HL-60 (cell line): ENCODE results near the gene HDAC7.
A peak's percentile ranks its signal among the peaks of the same experiment; 100 is the strongest.

ENCODE experiments used
- DNase-seq, 2 experiments: peaks; one replicate each; pipeline ENCODE4 v3.0.0-alpha.2; 2010 to 2020; ENCODE audit warnings: low read depth in 1 of 2, low spot score in 1 of 2
- H3K27ac ChIP-seq: fragments of 250-450 bp; sonication (Bioruptor Pico); replicated peaks from 2 replicates; pipeline ENCODE4 v1.5.1; 2020; ENCODE audit warnings: mild to moderate bottlenecking, moderate library complexity
- H3K27me3 ChIP-seq: fragments of 250-450 bp; sonication (Bioruptor Pico); 2 replicates; pipeline ENCODE4 v1.5.1; 2021; ENCODE audit warnings: mild to moderate bottlenecking, moderate library complexity; ENCODE audit not compliant: insufficient read depth, poor library complexity, severe bottlenecking
- H3K4me3 ChIP-seq: replicated peaks from 2 replicates; pipeline ENCODE4 v1.5.1; 2011; ENCODE audit warnings: mild to moderate bottlenecking, control low read depth, low read length; ENCODE audit not compliant: insufficient read depth
- CTCF ChIP-seq: IDR thresholded peaks from one replicate; pipeline ENCODE4 v1.5.1; 2011; ENCODE audit warnings: low read length, control low read depth, inconsistent platforms; ENCODE audit not compliant: insufficient read depth
- GABPA ChIP-seq: IDR thresholded peaks from 2 replicates; pipeline ENCODE4 v1.6.1; 2012; ENCODE audit warnings: low read depth
- POLR2AphosphoS5 ChIP-seq: IDR thresholded peaks from 2 replicates; pipeline ENCODE4 v1.6.1; 2012; ENCODE audit warnings: low read depth
- REST ChIP-seq: IDR thresholded peaks from 2 replicates; pipeline ENCODE4 v1.6.1; 2012; ENCODE audit warnings: low read depth; ENCODE audit not compliant: insufficient replicate concordance
- SPI1 ChIP-seq: IDR thresholded peaks from 2 replicates; pipeline ENCODE4 v1.6.1; 2012; ENCODE audit warnings: low read depth, mild to moderate bottlenecking, borderline replicate concordance

The HDAC7 gene

GRCh38 chr12:47821346-47821706 lies 1.6 kb upstream of the HDAC7 start:
- no peak overlapping the region for H3K4me3 ChIP-seq
- DNase-seq, result no peak
- no peaks in the 10 kb centered on the region for H3K27me3 ChIP-seq
- no peak for TF ChIP-seq REST
- TF ChIP-seq POLR2AphosphoS5, result no peak
- no peak for TF ChIP-seq SPI1
- TF ChIP-seq CTCF, result no peak
- no peak for TF ChIP-seq GABPA
- no peak overlapping the region for H3K27ac ChIP-seq

- TF ChIP-seq SPI1 (peak; percentile 47; the same call in 1 of the 2 replicates), GABPA (no peak)
- DNase-seq, result peak; percentile 58 to 85
- no peak overlapping the region for H3K27ac ChIP-seq
Measured at GRCh38 chr12:47820631-47821345, 1.1 kb upstream of the HDAC7 start.

GRCh38 chr12:47819138-47819895 lies 386 bp downstream of the HDAC7 start:
- Histone ChIP-seq H3K27ac (peak overlapping the region; percentile 34), H3K27me3 (no peaks in the 10 kb centered on the region), H3K4me3 (peak overlapping the region; percentile 55)
- TF ChIP-seq POLR2AphosphoS5 (no peak), SPI1 (no peak), CTCF (no peak)
- no peak for DNase-seq

More at GRCh38 chr12:47820631-47821345, 1.1 kb upstream of the HDAC7 start:
- H3K27me3 ChIP-seq, result no peaks in the 10 kb centered on the region
- H3K4me3 ChIP-seq, result peak overlapping the region; percentile 55

GRCh38 chr12:47818467-47819137 lies 1.1 kb downstream of the HDAC7 start:
- TF ChIP-seq CTCF, result no peak
- TF ChIP-seq GABPA, result no peak
- TF ChIP-seq REST, result no peak
- TF ChIP-seq SPI1, result no peak
- TF ChIP-seq POLR2AphosphoS5, result no peak
- peak overlapping the region; percentile 55 for H3K4me3 ChIP-seq
- DNase-seq, result no peak
- H3K27ac ChIP-seq, result peak overlapping the region; percentile 34; the same call in 1 of the 2 replicates
- no peaks in the 10 kb centered on the region for H3K27me3 ChIP-seq
